Measurements from ENCODE around the gene HOXC11.

GRCh38 chr12:54006559-54007220 lies 33.8 kb downstream of the HOXC11 start:
- TF ChIP-seq CTCF (conservative IDR thresholded peaks at IDR 0.05; ENCODE audit: low read depth, low read length) (no peak), MXI1 (IDR thresholded peaks at IDR 0.05; ENCODE audit: borderline replicate concordance, low read depth, low read length) (no peak), CEBPB (IDR thresholded peaks at IDR 0.05; ENCODE audit: low read depth, low read length) (no peak)
